Small intestine (tissue), 7 donors: ENCODE measurements around the gene ZNF524. TPM values are rescaled to one million over a fixed set of nuclear protein-coding genes. Genes with fewer than 3 reads are reported as not detected.

Experiments used
- DNase-seq, 2 donors: peaks; one replicate each; pipeline versions ENCODE4 v3.0.0 to v3.0.0-alpha.2; 2013
- FAIRE-seq: peaks from 2 replicates; lab custom pipeline; 2012; peaks lifted over from hg19 to GRCh38; lab: Jason Lieb, UNC
- H3K27ac ChIP-seq, 3 donors: one replicate each; pipeline ENCODE4 v1.5.1; 2013; ENCODE audit warnings: low read length in 2 of 3, mild to moderate bottlenecking in 2 of 3, control low read depth in 1 of 3, inconsistent platforms in 1 of 3, low read depth in 1 of 3, moderate library complexity in 1 of 3
- H3K27me3 ChIP-seq, 3 donors: one replicate each; pipeline ENCODE4 v1.6.1; 2013; ENCODE audit warnings: low read length in 3 of 3, inconsistent platforms in 1 of 3; ENCODE audit not compliant: control insufficient read depth in 3 of 3, insufficient read depth in 3 of 3
- H3K36me3 ChIP-seq, 3 donors: one replicate each; pipeline ENCODE4 v1.6.1; 2013; ENCODE audit warnings: low read length in 3 of 3, inconsistent platforms in 1 of 3, low read depth in 1 of 3, mild to moderate bottlenecking in 1 of 3, moderate library complexity in 1 of 3; ENCODE audit not compliant: control insufficient read depth in 3 of 3, insufficient read depth in 2 of 3
- H3K4me1 ChIP-seq, 3 donors: one replicate each; pipeline ENCODE4 v1.6.1; 2013; ENCODE audit warnings: low read length in 2 of 3, inconsistent platforms in 1 of 3, low read depth in 1 of 3, mild to moderate bottlenecking in 1 of 3, moderate library complexity in 1 of 3; ENCODE audit not compliant: control insufficient read depth in 3 of 3, insufficient read depth in 2 of 3
- H3K4me3 ChIP-seq, 3 donors: one replicate each; pipeline ENCODE4 v1.5.1; 2013; ENCODE audit warnings: low read length in 3 of 3, control low read depth in 1 of 3, inconsistent platforms in 1 of 3, low read depth in 1 of 3, mild to moderate bottlenecking in 1 of 3, moderate library complexity in 1 of 3
- H3K9me3 ChIP-seq, 2 donors: one replicate each; pipeline ENCODE4 v1.6.1; 2013; ENCODE audit warnings: low read depth in 1 of 2, low read length in 1 of 2; ENCODE audit not compliant: control insufficient read depth in 2 of 2, insufficient read depth in 1 of 2
- WGBS, 3 donors: extraction: QIAGEN DNeasy Blood & Tissue Kit; methylation state at CpG; one replicate each; pipeline ENCODE4 v1.1.7; 2013; 5-methylcytosine and 5-hydroxymethylcytosine counted together
- polyA plus RNA-seq, 4 donors: library from polyadenylated mRNA; stranded (reverse) in 3 of 4; unstranded in 1 of 4; fragments of 200-250 nt in 3 of 4; fragments of 120-200 nt in 1 of 4; gene quantifications; one replicate each; pipeline versions ENCODE4 v1.2.1 to v1.2.3, GENCODE V29; 2013
- donor health status: healthy with polysubstance abuse.
- donor health status: control.
- donor health status: control.
- donor health status: Bipolar disorder and iron deficiency.
- donor health status: healthy.

ZNF524 gene
- polyA plus RNA-seq, 4 donors, result 23.2 to 63.5 (median 45.7) TPM

GRCh38 chr19:55644842-55645511 is 44.9 kb downstream of the ZNF524 start:
- no peaks in the 10 kb centered on the region for H3K9me3 ChIP-seq
- no peaks in the 10 kb centered on the region for H3K27me3 ChIP-seq
- H3K27ac ChIP-seq, result no peak overlapping the region
- WGBS, 3 donors, result 83 to 90% (median 86%) methylated on average over 27 to 28 of the region's 28 CpGs
- DNase-seq (no peak), FAIRE-seq (no peak)
- peaks cover 0 to 39% (median 12%) of the 10 kb centered on the region in 3 donors for H3K4me1 ChIP-seq
- peaks cover 0 to 26% (median 2%) of the 10 kb centered on the region in 3 donors for H3K36me3 ChIP-seq
- H3K4me3 ChIP-seq, result peak overlapping the region in 1 of 3 donors; percentile 89

GRCh38 chr19:55645512-55645881 is 45.4 kb downstream of the ZNF524 start:
- no peak overlapping the region for H3K27ac ChIP-seq
- H3K9me3 ChIP-seq, result no peaks in the 10 kb centered on the region
- WGBS, 3 donors, result 62 to 71% (median 66%) methylated on average over 5 of the region's 5 CpGs
- FAIRE-seq (no peak), DNase-seq (no peak)
- H3K27me3 ChIP-seq, result no peaks in the 10 kb centered on the region
- H3K4me3 ChIP-seq, result no peak overlapping the region
- H3K36me3 ChIP-seq, result peaks cover 0 to 31% (median 2%) of the 10 kb centered on the region in 3 donors
- H3K4me1 ChIP-seq, result peaks cover 0 to 34% (median 11%) of the 10 kb centered on the region in 3 donors

GRCh38 chr19:55646889-55647731 is 47.0 kb downstream of the ZNF524 start:
- no peak for DNase-seq
- H3K9me3 ChIP-seq, result no peaks in the 10 kb centered on the region
- H3K27ac ChIP-seq, result peak overlapping the region in 1 of 3 donors; percentile 4
- 44 to 51% (median 46%) methylated on average over 14 of the region's 14 CpGs for WGBS, 3 donors
- no peak for FAIRE-seq
- H3K4me1 ChIP-seq, result peaks cover 0 to 31% (median 7%) of the 10 kb centered on the region in 3 donors
- H3K4me3 ChIP-seq, result peak overlapping the region; percentile 50 to 78 (median 57)
- no peaks in the 10 kb centered on the region for H3K27me3 ChIP-seq
- peaks cover 0 to 44% (median 2%) of the 10 kb centered on the region in 3 donors for H3K36me3 ChIP-seq

- Histone ChIP-seq H3K9me3 (no peaks in the 10 kb centered on the region), H3K27ac (peak within 1 kb of the TSS in 2 of 3 donors; percentile 25 to 47), H3K36me3 (peaks cover 0 to 49% (median 2%) of the 10 kb centered on the region in 3 donors), H3K4me3 (peak within 1 kb of the TSS; percentile 50 to 78 (median 57)), H3K27me3 (no peaks in the 10 kb centered on the region), H3K4me1 (peaks cover 0 to 25% (median 1%) of the 10 kb centered on the region in 3 donors)
- DNase-seq, result peak in 1 of 2 donors; percentile 90
- FAIRE-seq, result no peak
- 2 to 4% (median 2%) methylated on average over 48 to 87 of the region's 87 CpGs for WGBS, 3 donors
These were observed 47.9 kb downstream of the ZNF524 start, which contains the start of gene CCDC106 for GRCh38 chr19:55647732-55648584. Gene CCDC106, plus strand, starts transcription at chr19:55648212. Its CDS starts 835 bp downstream, at chr19:55649047.

- no peaks in the 10 kb centered on the region for H3K9me3 ChIP-seq
- peaks cover 0 to 21% (median 0%) of the 10 kb centered on the region in 3 donors for H3K4me1 ChIP-seq
- H3K4me3 ChIP-seq, result peak overlapping the region; percentile 50 to 78 (median 57)
- FAIRE-seq (no peak), DNase-seq (peak in 1 of 2 donors; percentile 48)
- WGBS, 3 donors, result 37 to 51% (median 50%) methylated on average over 24 to 25 of the region's 25 CpGs
- no peak overlapping the region for H3K27ac ChIP-seq
- H3K36me3 ChIP-seq, result peaks cover 0 to 49% (median 2%) of the 10 kb centered on the region in 3 donors
- no peaks in the 10 kb centered on the region for H3K27me3 ChIP-seq
These were observed 48.6 kb downstream of the ZNF524 start for GRCh38 chr19:55648585-55649267.

- no peaks in the 10 kb centered on the region for H3K27me3 ChIP-seq
- no peak overlapping the region for H3K27ac ChIP-seq
- FAIRE-seq (no peak), DNase-seq (no peak)
- no peaks in the 10 kb centered on the region for H3K9me3 ChIP-seq
- no peak overlapping the region for H3K4me3 ChIP-seq
- peaks cover 0 to 48% (median 2%) of the 10 kb centered on the region in 3 donors for H3K36me3 ChIP-seq
- 82 to 91% (median 90%) methylated on average over 15 to 17 of the region's 17 CpGs for WGBS, 3 donors
- H3K4me1 ChIP-seq, result peaks cover 0 to 20% (median 0%) of the 10 kb centered on the region in 3 donors
These were observed 49.4 kb downstream of the ZNF524 start for GRCh38 chr19:55649268-55650125.

- Histone ChIP-seq H3K9me3 (no peaks in the 10 kb centered on the region), H3K36me3 (peaks cover 0 to 41% (median 2%) of the 10 kb centered on the region in 3 donors), H3K27me3 (no peaks in the 10 kb centered on the region), H3K4me1 (peaks cover 0 to 17% (median 0%) of the 10 kb centered on the region in 3 donors), H3K27ac (no peak overlapping the region), H3K4me3 (no peak overlapping the region)
- no peak for FAIRE-seq
- no peak for DNase-seq
- 85 to 86% (median 85%) methylated on average over 4 of the region's 4 CpGs for WGBS, 3 donors
These were observed 50.1 kb downstream of the ZNF524 start for GRCh38 chr19:55650126-55650557.
